GM10266 (cell line): Measurements from ENCODE around the gene EDN2.

Experiments used
- DNase-seq: peaks from one replicate; pipeline ENCODE4 v3.0.0; 2012; ENCODE audit errors: extremely low spot score
- CTCF ChIP-seq: IDR thresholded peaks from 2 replicates; pipeline ENCODE4 v1.5.1; 2012; ENCODE audit warnings: mild to moderate bottlenecking, low read depth; ENCODE audit not compliant: control insufficient read depth, insufficient read depth; ENCODE audit errors: missing control alignments

The EDN2 gene

GRCh38 chr1:41486053-41486370 lies 1.5 kb upstream of the EDN2 start:
- no peak for TF ChIP-seq CTCF
- no peak for DNase-seq

GRCh38 chr1:41485605-41486004 lies 1.1 kb upstream of the EDN2 start:
- no peak for TF ChIP-seq CTCF
- no peak for DNase-seq

GRCh38 chr1:41483960-41484401 lies 502 bp downstream of the EDN2 start:
- no peak for DNase-seq
- TF ChIP-seq CTCF: no peak

- DNase-seq: no peak
- no peak for TF ChIP-seq CTCF
Observed at GRCh38 chr1:41483001-41483850, 1.3 kb downstream of the EDN2 start.

GRCh38 chr1:41482001-41482765 lies 2.3 kb downstream of the EDN2 start:
- DNase-seq: no peak
- no peak for TF ChIP-seq CTCF

- no peak for DNase-seq
- TF ChIP-seq CTCF: no peak
Observed at GRCh38 chr1:41481109-41481775, 3.2 kb downstream of the EDN2 start.
